ENCODE results near the gene ARV1.
A peak's percentile ranks its signal among the peaks of the same experiment; 100 is the strongest.
"Not testable (repeated sequence)": the region's sequence is repeated elsewhere in the genome, so short reads cannot be mapped to it uniquely, and the experiment has no call there.

Gene ARV1

GRCh38 chr1:231019711-231020110, 40.8 kb downstream of the ARV1 start:
- no peak for DNase-seq (ENCODE audit: low read depth in 2 of 2)

GRCh38 chr1:231020139-231020601, 41.3 kb downstream of the ARV1 start:
- no peak for DNase-seq (ENCODE audit: low read depth in 2 of 2)

- no peak for DNase-seq (ENCODE audit: low read depth in 2 of 2)
These were observed 41.9 kb downstream of the ARV1 start for GRCh38 chr1:231020816-231021215.

GRCh38 chr1:231021540-231022031, 42.7 kb downstream of the ARV1 start:
- DNase-seq (ENCODE audit: low read depth in 2 of 2), result no peak

- not testable (repeated sequence) for DNase-seq (ENCODE audit: low read depth in 2 of 2)
These were observed 43.6 kb downstream of the ARV1 start for GRCh38 chr1:231022543-231022942.

- DNase-seq (ENCODE audit: low read depth in 2 of 2), result no peak
These were observed 44.3 kb downstream of the ARV1 start for GRCh38 chr1:231023150-231023549.

- DNase-seq (ENCODE audit: low read depth in 2 of 2), result no peak
These were observed 47.7 kb downstream of the ARV1 start for GRCh38 chr1:231026576-231026975.

- DNase-seq (ENCODE audit: low read depth in 2 of 2), result no peak
These were observed 48.4 kb downstream of the ARV1 start for GRCh38 chr1:231027136-231027925.

- DNase-seq (ENCODE audit: low read depth in 2 of 2), result no peak
These were observed 49.1 kb downstream of the ARV1 start for GRCh38 chr1:231027971-231028370.

- DNase-seq (ENCODE audit: low read depth in 2 of 2), result no peak
These were observed 49.8 kb downstream of the ARV1 start for GRCh38 chr1:231028682-231029081.

GRCh38 chr1:231029247-231029646, 50.4 kb downstream of the ARV1 start:
- DNase-seq (ENCODE audit: low read depth in 2 of 2), result not testable (repeated sequence)

- DNase-seq (ENCODE audit: low read depth in 2 of 2), result no peak
These were observed 50.9 kb downstream of the ARV1 start for GRCh38 chr1:231029841-231030240.

GRCh38 chr1:231032963-231033362, 54.1 kb downstream of the ARV1 start:
- DNase-seq (ENCODE audit: low read depth in 2 of 2), result no peak

- DNase-seq (ENCODE audit: low read depth in 2 of 2), result no peak
These were observed 56.9 kb downstream of the ARV1 start for GRCh38 chr1:231035799-231036198.

GRCh38 chr1:231036416-231036815, 57.5 kb downstream of the ARV1 start:
- no peak for DNase-seq (ENCODE audit: low read depth in 2 of 2)

GRCh38 chr1:231037585-231038517, 59.0 kb downstream of the ARV1 start:
- DNase-seq (ENCODE audit: low read depth in 2 of 2), result no peak

GRCh38 chr1:231039161-231040018, 60.5 kb downstream of the ARV1 start:
- peak; percentile 25 to 33 for DNase-seq (ENCODE audit: low read depth in 2 of 2)

GRCh38 chr1:231040019-231040799, 61.3 kb downstream of the ARV1 start, which contains the start of gene FAM89A:
TSS of gene FAM89A (minus strand) at chr1:231040254. CDS start at chr1:231040211, 43 bp downstream.
- DNase-seq (ENCODE audit: low read depth in 2 of 2), result peak; percentile 72 to 77

GRCh38 chr1:231040800-231041718, 62.2 kb downstream of the ARV1 start:
- DNase-seq (ENCODE audit: low read depth in 2 of 2), result peak in 1 of 2 donors; percentile 3

All from stimulated activated CD4-positive, alpha-beta T cell treated with anti-CD3 and anti-CD28 coated beads, Interleukin-1b, Interleukin-23, amount 100 ng/mL, for 4 hours (primary cell).